B cell (primary cell): ENCODE measurements around the gene BBS1. TPM values are rescaled to one million over a fixed set of nuclear protein-coding genes. Genes with fewer than 3 reads are reported as not detected.

Experiments used
- ATAC-seq: fragments of 200-7000 bp; cut with Tn5 transposase; one replicate; pipeline ENCODE4 v1.10.0; 2021; ENCODE audit warnings: low read depth, mild to moderate bottlenecking, moderate number of reproducible peaks, moderate library complexity
- CTCF ChIA-PET: fragments of 350-600 bp; sonication (Branson Sonifier 250); formaldehyde crosslinking; loops from one replicate; lab custom pipeline; 2021; ENCODE audit warnings: antibody characterized with exemption, inconsistent platforms; lab: Charles Lee
- POLR2A ChIA-PET: fragments of 350-600 bp; sonication (Branson Sonifier 250); formaldehyde crosslinking; loops from one replicate; lab custom pipeline; 2021; ENCODE audit warnings: antibody characterized with exemption; lab: Charles Lee
- DNase-seq: peaks from one replicate; pipeline ENCODE4 v3.0.0; 2013
- H2AFZ ChIP-seq: 2 replicates; pipeline ENCODE4 v1.6.1; 2012; ENCODE audit warnings: mild to moderate bottlenecking, low read depth, low read length; ENCODE audit not compliant: insufficient read depth, poor library complexity, severe bottlenecking
- H3K27ac ChIP-seq, 2 donors: 1 replicate in 1 of 2; 2 replicates in 1 of 2; pipeline ENCODE4 v1.5.1; 2012 to 2013; ENCODE audit warnings: low read length in 2 of 2, mild to moderate bottlenecking in 2 of 2, moderate library complexity in 1 of 2
- H3K27me3 ChIP-seq, 4 experiments: fragments of 200-600 bp in 1 of 4; sonication (generic) in 1 of 4; replicated peaks in 1 of 4; 1 replicate in 2 of 4; 2 replicates in 2 of 4; pipeline versions ENCODE4 v1.6.1 to v1.7.0; 2013 to 2016; ENCODE audit warnings: low read length in 3 of 4, mild to moderate bottlenecking in 2 of 4, mixed read lengths in 1 of 4, moderate library complexity in 1 of 4; ENCODE audit not compliant: insufficient read depth in 4 of 4, control insufficient read depth in 3 of 4; ENCODE audit errors: control extremely low read depth in 1 of 4
- H3K36me3 ChIP-seq, 2 experiments: replicated peaks in 1 of 2; 1 replicate in 1 of 2; 2 replicates in 1 of 2; pipeline versions ENCODE4 v1.6.1 to v1.7.1; 2013; ENCODE audit warnings: low read length in 1 of 2; ENCODE audit not compliant: insufficient read depth in 2 of 2, control insufficient read depth in 1 of 2; ENCODE audit errors: control extremely low read depth in 1 of 2, extremely low read depth in 1 of 2
- H3K4me1 ChIP-seq, 2 donors: fragments of 200-600 bp in 1 of 2; sonication (generic) in 1 of 2; 1 replicate in 1 of 2; 2 replicates in 1 of 2; pipeline versions ENCODE4 v1.5.1 to v1.6.1; 2013 to 2017; ENCODE audit warnings: low read length in 2 of 2; ENCODE audit not compliant: control insufficient read depth in 2 of 2, insufficient read depth in 2 of 2
- H3K4me2 ChIP-seq: replicated peaks from 2 replicates; pipeline ENCODE3; 2012; ENCODE audit warnings: mild to moderate bottlenecking, low read depth, low read length; ENCODE audit not compliant: poor library complexity, severe bottlenecking
- H3K4me3 ChIP-seq, 5 experiments: fragments of 200-600 bp in 1 of 5; sonication (generic) in 1 of 5; 1 replicate in 3 of 5; 2 replicates in 2 of 5; pipeline versions ENCODE4 v1.5.1 to v1.7.0; 2011 to 2016; ENCODE audit warnings: low read length in 4 of 5, mild to moderate bottlenecking in 4 of 5, low read depth in 2 of 5, control low read depth in 1 of 5, moderate library complexity in 1 of 5; ENCODE audit not compliant: insufficient read depth in 1 of 5; ENCODE audit errors: control extremely low read depth in 1 of 5, extremely low read depth in 1 of 5
- H3K79me2 ChIP-seq: fragments of 200-600 bp; sonication (generic); one replicate; pipeline ENCODE4 v1.6.0; 2016; ENCODE audit warnings: low read length; ENCODE audit not compliant: control insufficient read depth, insufficient read depth
- H3K9ac ChIP-seq: fragments of 200-600 bp; sonication (generic); 2 replicates; pipeline ENCODE4 v1.6.1; 2017; ENCODE audit warnings: mild to moderate bottlenecking, low read length, moderate library complexity
- H3K9me3 ChIP-seq, 3 donors: one replicate each; pipeline versions ENCODE4 v1.6.1 to v1.7.1; 2013; ENCODE audit warnings: low read length in 2 of 3; ENCODE audit not compliant: control insufficient read depth in 2 of 3, insufficient read depth in 1 of 3; ENCODE audit errors: control extremely low read depth in 1 of 3
- H4K20me1 ChIP-seq: 2 replicates; pipeline ENCODE4 v1.6.0; 2012; ENCODE audit warnings: mild to moderate bottlenecking, low read length; ENCODE audit not compliant: insufficient read depth, control insufficient read depth, poor library complexity, severe bottlenecking
- H3K27ac Mint-ChIP-seq: one replicate; pipeline ENCODE4 v1.8.0; 2021; ENCODE audit warnings: mixed read lengths
- H3K27me3 Mint-ChIP-seq: one replicate; pipeline ENCODE4 v1.8.0; 2021; ENCODE audit warnings: mixed read lengths
- H3K4me1 Mint-ChIP-seq: one replicate; pipeline ENCODE4 v1.8.0; 2021; ENCODE audit warnings: mixed read lengths
- H3K4me3 Mint-ChIP-seq: one replicate; pipeline ENCODE4 v1.8.0; 2021; ENCODE audit warnings: mixed read lengths
- H3K9me3 Mint-ChIP-seq: one replicate; pipeline ENCODE4 v1.8.0; 2022; ENCODE audit warnings: mixed read lengths; ENCODE audit not compliant: insufficient read depth
- EZH2 ChIP-seq: IDR thresholded peaks from 2 replicates; pipeline ENCODE4 v1.6.1; 2012; ENCODE audit warnings: borderline replicate concordance, low read depth, mild to moderate bottlenecking, moderate library complexity, low read length; ENCODE audit not compliant: insufficient read depth, poor library complexity, severe bottlenecking
- WGBS: methylation state at CpG from one replicate; pipeline ENCODE4 v1.1.5; 2013; ENCODE audit warnings: missing lambda C conversion rate; ENCODE audit not compliant: insufficient coverage; 5-methylcytosine and 5-hydroxymethylcytosine counted together
- intact Hi-C: fragments of 100-400 bp; cut with micrococcal nuclease; formaldehyde crosslinking; loops from one replicate; pipeline ENCODE4 v1.10.0; 2022
- polyA plus RNA-seq: library from polyadenylated mRNA; depleted of rRNA; stranded (reverse); fragments of >200 nt; gene quantifications from 2 replicates; pipeline ENCODE4 v1.2.3, GENCODE V29; 2012
- total RNA-seq, 2 donors: library from RNA; stranded (reverse); fragments of 120-200 nt in 1 of 2; gene quantifications; 1 replicate in 1 of 2; 2 replicates in 1 of 2; pipeline versions ENCODE4 v1.2.3 to v1.2.4, GENCODE V29; 2013 to 2022
- TF ChIP-seq, protein P1 (sequence below): fragments of 200-600 bp; IDR thresholded peaks from one replicate; pipeline ENCODE4 v1.8.0; 2022; ENCODE audit warnings: antibody characterized with exemption, mild to moderate bottlenecking

The BBS1 gene
- total and polyA plus RNA-seq, 2 donors (not counting 1 experiment from before 2014, with no cell fraction given): 20.4 to 52.5 TPM

DNA sequence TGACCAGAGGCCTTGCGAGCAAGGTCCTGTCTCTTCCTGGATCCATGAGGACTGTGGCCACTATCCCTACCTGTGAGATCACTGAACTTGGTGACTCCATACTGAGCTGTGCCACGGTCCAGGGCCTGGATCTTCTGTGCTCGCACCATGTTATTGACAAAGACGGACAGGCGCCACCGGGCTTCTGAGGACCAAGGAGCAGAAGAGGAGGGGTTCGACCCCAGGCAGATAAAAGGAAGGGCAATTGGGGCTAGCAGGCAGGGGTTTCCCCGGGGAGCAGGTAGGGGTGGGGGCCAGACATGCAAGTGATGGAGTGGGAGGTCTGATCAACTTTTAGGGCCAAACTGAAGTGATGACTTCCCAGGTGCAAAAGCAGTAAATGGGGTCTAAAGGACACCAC lies 55.8 kb downstream of the BBS1 start:
- peaks cover 9 to 11% of the 10 kb centered on the region in 2 donors for H3K4me1 ChIP-seq
- H3K79me2 ChIP-seq: no peaks in the 10 kb centered on the region
- no peak overlapping the region for H2AFZ ChIP-seq
- H3K9me3 ChIP-seq: no peaks in the 10 kb centered on the region
- DNase-seq (no peak), ATAC-seq (no peak)
- no peak overlapping the region for H3K4me2 ChIP-seq
- H3K9ac ChIP-seq: no peak overlapping the region
- WGBS: 93% methylated on average over 8 of the region's 8 CpGs
- Mint-ChIP-seq H3K4me3 (peak overlapping the region; percentile 3), H3K9me3 (no peaks in the 10 kb centered on the region), H3K27me3 (peaks cover 9% of the 10 kb centered on the region), H3K4me1 (peaks cover 10% of the 10 kb centered on the region), H3K27ac (no peak overlapping the region)
- H3K36me3 ChIP-seq: no peaks in the 10 kb centered on the region
- peaks cover 0 to 22% (median 3%) of the 10 kb centered on the region in 4 experiments for H3K27me3 ChIP-seq
- CTCF ChIA-PET: interaction anchor here (0.5 kb wide), 1 partner anchor 1536 kb away, joined by 4 read pairs; no protein-coding TSS in a partner anchor
- H3K27ac ChIP-seq: no peak overlapping the region
- intact Hi-C loops: no loop called here
- TF ChIP-seq, protein P1, sequence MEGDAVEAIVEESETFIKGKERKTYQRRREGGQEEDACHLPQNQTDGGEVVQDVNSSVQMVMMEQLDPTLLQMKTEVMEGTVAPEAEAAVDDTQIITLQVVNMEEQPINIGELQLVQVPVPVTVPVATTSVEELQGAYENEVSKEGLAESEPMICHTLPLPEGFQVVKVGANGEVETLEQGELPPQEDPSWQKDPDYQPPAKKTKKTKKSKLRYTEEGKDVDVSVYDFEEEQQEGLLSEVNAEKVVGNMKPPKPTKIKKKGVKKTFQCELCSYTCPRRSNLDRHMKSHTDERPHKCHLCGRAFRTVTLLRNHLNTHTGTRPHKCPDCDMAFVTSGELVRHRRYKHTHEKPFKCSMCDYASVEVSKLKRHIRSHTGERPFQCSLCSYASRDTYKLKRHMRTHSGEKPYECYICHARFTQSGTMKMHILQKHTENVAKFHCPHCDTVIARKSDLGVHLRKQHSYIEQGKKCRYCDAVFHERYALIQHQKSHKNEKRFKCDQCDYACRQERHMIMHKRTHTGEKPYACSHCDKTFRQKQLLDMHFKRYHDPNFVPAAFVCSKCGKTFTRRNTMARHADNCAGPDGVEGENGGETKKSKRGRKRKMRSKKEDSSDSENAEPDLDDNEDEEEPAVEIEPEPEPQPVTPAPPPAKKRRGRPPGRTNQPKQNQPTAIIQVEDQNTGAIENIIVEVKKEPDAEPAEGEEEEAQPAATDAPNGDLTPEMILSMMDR: no peak
- H4K20me1 ChIP-seq: no peaks in the 10 kb centered on the region
- H3K4me3 ChIP-seq: no peak overlapping the region
- POLR2A ChIA-PET: no interaction called here

- Histone ChIP-seq H3K4me1 (peaks cover 9 to 11% of the 10 kb centered on the region in 2 donors), H3K4me2 (peak overlapping the region; percentile 94), H3K27ac (no peak overlapping the region), H3K27me3 (peaks cover 0 to 22% (median 3%) of the 10 kb centered on the region in 4 experiments), H4K20me1 (no peaks in the 10 kb centered on the region), H2AFZ (peak overlapping the region; percentile 91), H3K36me3 (no peaks in the 10 kb centered on the region), H3K9ac (peak overlapping the region; percentile 69), H3K79me2 (no peaks in the 10 kb centered on the region), H3K9me3 (no peaks in the 10 kb centered on the region), H3K4me3 (peak overlapping the region in 3 of 5 experiments; percentile 55 to 69 (median 61))
- DNase-seq (no peak), ATAC-seq (no peak)
- ChIA-PET CTCF (interaction anchor here (1.0 to 3.2 kb wide), 6 partner anchors 10 to 241 kb away, joined by 3 to 21 read pairs (median 4); partner anchors contain the start of genes RBM4B and ZDHHC24), POLR2A (interaction anchor here (1.3 kb wide), 1 partner anchor 111 kb away, joined by 3 read pairs; no protein-coding TSS in a partner anchor)
- intact Hi-C loops: no loop called here
- no peak for TF ChIP-seq EZH2
- TF ChIP-seq, protein P1: no peak
- Mint-ChIP-seq H3K4me3 (peak overlapping the region; percentile 78), H3K27ac (peak overlapping the region; percentile 50), H3K9me3 (no peaks in the 10 kb centered on the region), H3K4me1 (peaks cover 10% of the 10 kb centered on the region), H3K27me3 (peaks cover 9% of the 10 kb centered on the region)
- WGBS: 71% methylated on average over 14 of the region's 15 CpGs
Observed at GRCh38 chr11:66567787-66568123, 57.3 kb downstream of the BBS1 start.
